Type B pancreatic cell (in vitro differentiated cells): ENCODE measurements around the gene GADD45GIP1. TPM values are rescaled to one million over a fixed set of nuclear protein-coding genes. Genes with fewer than 3 reads are reported as not detected.
"Not testable (repeated sequence)": the region's sequence is repeated elsewhere in the genome, so short reads cannot be mapped to it uniquely, and the experiment has no call there.

ENCODE experiments used
- DNase-seq: peaks from one replicate; pipeline ENCODE4 v3.0.0; 2021; ENCODE audit warnings: mixed read lengths; ENCODE audit not compliant: unreplicated experiment; ENCODE audit errors: extremely low spot score
- H3K27ac Mint-ChIP-seq: 2 replicates; pipeline ENCODE4 v1.8.0; 2021; ENCODE audit warnings: mild to moderate bottlenecking, mixed read lengths
- H3K27me3 Mint-ChIP-seq: 2 replicates; pipeline ENCODE4 v1.8.0; 2021; ENCODE audit warnings: mixed read lengths
- H3K36me3 Mint-ChIP-seq: 2 replicates; pipeline ENCODE4 v1.8.0; 2021; ENCODE audit warnings: mixed read lengths
- H3K4me1 Mint-ChIP-seq: one replicate; pipeline ENCODE4 v1.8.0; 2021; ENCODE audit warnings: mixed read lengths; ENCODE audit not compliant: unreplicated experiment
- H3K4me3 Mint-ChIP-seq: 2 replicates; pipeline ENCODE4 v1.8.0; 2021; ENCODE audit warnings: mild to moderate bottlenecking, mixed read lengths
- H3K9me3 Mint-ChIP-seq: 2 replicates; pipeline ENCODE4 v1.8.0; 2021; ENCODE audit warnings: mixed read lengths
- total RNA-seq: library from RNA; stranded (reverse); gene quantifications from 2 replicates; pipeline ENCODE4 v1.2.1, GENCODE V29; 2021; ENCODE audit warnings: low replicate concordance
- TF ChIP-seq, protein P1 (sequence below): fragments of 200-600 bp; sonication (generic); conservative IDR thresholded peaks from 2 replicates; pipeline ENCODE4 v1.5.0; 2021; ENCODE audit warnings: antibody characterized with exemption, mild to moderate bottlenecking

GADD45GIP1 gene
- total RNA-seq, 1 donor from 2014 or later: 23.1 TPM

DNA sequence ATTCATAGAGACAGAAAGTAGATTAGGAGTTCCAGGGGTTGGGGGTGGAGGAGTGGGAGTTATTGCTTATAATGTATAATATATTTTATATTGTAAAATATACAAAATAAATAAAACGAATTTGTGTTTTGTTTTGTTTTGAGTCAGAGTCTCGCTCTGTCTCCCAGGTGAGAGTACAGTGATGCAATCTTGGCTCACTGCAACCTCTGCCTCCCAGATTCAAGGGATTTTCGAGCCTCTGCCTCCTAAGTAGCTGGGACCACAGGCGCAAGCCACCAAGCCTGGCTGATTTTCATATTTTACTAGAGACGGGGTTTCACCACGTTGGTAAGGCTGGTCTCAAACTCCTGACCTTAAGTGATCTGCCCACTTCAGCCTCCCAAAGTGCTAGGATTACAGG, 2.5 kb upstream of the GADD45GIP1 start:
- Mint-ChIP-seq H3K27me3 (peaks cover 2% of the 10 kb centered on the region), H3K4me1 (peaks cover 16% of the 10 kb centered on the region), H3K36me3 (peaks cover 4% of the 10 kb centered on the region), H3K9me3 (no peaks in the 10 kb centered on the region), H3K4me3 (no peak overlapping the region), H3K27ac (no peak overlapping the region)
- TF ChIP-seq, protein P1, sequence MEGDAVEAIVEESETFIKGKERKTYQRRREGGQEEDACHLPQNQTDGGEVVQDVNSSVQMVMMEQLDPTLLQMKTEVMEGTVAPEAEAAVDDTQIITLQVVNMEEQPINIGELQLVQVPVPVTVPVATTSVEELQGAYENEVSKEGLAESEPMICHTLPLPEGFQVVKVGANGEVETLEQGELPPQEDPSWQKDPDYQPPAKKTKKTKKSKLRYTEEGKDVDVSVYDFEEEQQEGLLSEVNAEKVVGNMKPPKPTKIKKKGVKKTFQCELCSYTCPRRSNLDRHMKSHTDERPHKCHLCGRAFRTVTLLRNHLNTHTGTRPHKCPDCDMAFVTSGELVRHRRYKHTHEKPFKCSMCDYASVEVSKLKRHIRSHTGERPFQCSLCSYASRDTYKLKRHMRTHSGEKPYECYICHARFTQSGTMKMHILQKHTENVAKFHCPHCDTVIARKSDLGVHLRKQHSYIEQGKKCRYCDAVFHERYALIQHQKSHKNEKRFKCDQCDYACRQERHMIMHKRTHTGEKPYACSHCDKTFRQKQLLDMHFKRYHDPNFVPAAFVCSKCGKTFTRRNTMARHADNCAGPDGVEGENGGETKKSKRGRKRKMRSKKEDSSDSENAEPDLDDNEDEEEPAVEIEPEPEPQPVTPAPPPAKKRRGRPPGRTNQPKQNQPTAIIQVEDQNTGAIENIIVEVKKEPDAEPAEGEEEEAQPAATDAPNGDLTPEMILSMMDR: no peak
- DNase-seq: no peak

DNA sequence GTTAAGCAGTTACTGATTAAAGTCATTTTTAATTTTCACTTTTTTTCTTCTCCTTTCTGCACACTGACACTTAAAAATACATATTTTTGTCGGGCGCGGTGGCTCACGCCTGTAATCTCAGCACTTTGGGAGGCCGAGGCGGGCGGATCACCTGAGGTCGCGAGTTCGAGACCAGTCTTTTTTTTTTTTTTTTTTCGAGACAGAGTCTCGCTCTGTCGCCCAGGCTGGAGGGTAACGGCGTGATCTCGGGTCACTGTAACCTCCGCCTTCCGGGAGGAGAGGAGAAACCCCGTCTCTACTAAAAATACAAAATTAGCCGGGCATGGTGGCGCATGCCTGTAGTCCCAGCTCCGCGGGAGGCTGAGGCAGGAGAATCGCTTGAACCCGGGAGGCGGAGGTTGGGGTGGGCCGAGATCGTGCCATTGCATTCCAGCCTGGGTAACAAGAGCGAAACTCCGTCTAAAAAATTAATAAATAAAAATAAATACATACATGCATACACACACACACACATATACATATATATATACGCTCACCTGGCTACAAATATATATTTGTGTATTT, 448 bp upstream of the GADD45GIP1 start:
- H3K36me3 Mint-ChIP-seq, H3K27me3 Mint-ChIP-seq, H3K9me3 Mint-ChIP-seq, DNase-seq: not testable (repeated sequence)
- peaks cover 19% of the 10 kb centered on the region for H3K4me1 Mint-ChIP-seq
- H3K4me3 Mint-ChIP-seq: peak overlapping the region; percentile 87
- H3K27ac Mint-ChIP-seq: peak overlapping the region; percentile 83

DNA sequence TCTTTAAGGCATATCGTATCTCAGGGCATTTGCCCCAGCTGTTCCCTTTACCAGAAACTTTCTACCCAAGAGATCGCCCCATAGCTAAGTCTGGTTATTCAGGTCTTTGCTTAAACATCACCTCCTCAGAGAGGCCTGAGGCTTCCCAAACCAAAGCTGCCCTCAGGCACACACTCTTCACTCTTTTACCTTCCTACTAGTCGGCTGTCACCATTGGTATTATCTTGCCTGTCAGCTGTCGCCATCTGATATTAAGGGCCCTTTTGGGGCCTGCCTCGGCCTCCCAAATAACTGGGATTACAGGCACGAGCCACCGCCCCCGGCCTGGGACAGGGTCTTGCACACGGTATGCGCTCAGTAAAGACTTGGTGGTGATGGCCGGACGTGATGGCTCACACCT, 1.0 kb downstream of the GADD45GIP1 start:
- Mint-ChIP-seq H3K36me3 (peaks cover 8% of the 10 kb centered on the region), H3K27ac (peak overlapping the region; percentile 66), H3K4me3 (peak overlapping the region; percentile 88), H3K9me3 (no peaks in the 10 kb centered on the region), H3K4me1 (peaks cover 19% of the 10 kb centered on the region), H3K27me3 (peaks cover 2% of the 10 kb centered on the region)
- TF ChIP-seq, protein P1: no peak
- DNase-seq: no peak

DNA sequence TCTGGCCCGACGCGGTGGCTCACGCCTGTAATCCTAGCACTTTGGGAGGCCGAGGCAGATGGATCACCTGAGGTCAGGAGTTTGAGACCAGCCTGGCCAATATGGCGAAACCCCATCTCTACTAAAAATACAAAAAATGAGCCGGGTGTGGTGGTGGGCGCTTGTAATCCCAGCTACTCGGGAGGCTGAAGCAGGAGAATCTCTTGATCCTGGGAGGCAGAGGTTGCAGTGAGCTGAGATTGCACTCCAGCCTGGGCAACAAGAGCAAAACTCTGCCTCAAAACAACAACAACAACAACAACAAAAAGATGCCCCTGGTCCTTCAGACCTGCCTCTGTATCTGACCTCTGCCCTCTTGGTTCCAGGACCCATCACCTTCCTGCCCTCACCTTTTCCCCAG, 1.4 kb downstream of the GADD45GIP1 start:
- H3K9me3 Mint-ChIP-seq, H3K27me3 Mint-ChIP-seq, H3K36me3 Mint-ChIP-seq, DNase-seq: not testable (repeated sequence)
- peak overlapping the region; percentile 88 for H3K4me3 Mint-ChIP-seq
- peaks cover 19% of the 10 kb centered on the region for H3K4me1 Mint-ChIP-seq
- peak overlapping the region; percentile 66 for H3K27ac Mint-ChIP-seq

DNA sequence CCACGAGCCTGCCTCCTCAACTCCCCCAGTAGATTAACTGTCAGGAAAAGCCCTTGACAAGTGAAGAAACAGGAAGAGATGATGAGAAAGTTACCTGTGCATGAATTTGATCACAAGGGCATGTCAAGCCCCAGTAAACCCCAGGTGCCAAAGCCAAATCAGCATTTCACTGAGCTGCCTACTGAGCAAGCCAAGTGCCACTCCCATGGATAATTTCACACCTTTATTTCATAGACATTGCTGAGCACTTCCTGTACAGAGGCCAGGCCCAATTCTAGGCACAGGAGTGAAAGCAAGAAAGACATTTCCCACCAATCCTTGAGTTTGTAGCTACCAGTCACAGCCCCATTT, 2.4 kb downstream of the GADD45GIP1 start:
- H3K4me3 Mint-ChIP-seq: peak overlapping the region; percentile 88
- peaks cover 13% of the 10 kb centered on the region for H3K36me3 Mint-ChIP-seq
- DNase-seq: no peak
- H3K27me3 Mint-ChIP-seq: no peaks in the 10 kb centered on the region
- H3K27ac Mint-ChIP-seq: peak overlapping the region; percentile 77
- H3K4me1 Mint-ChIP-seq: peaks cover 19% of the 10 kb centered on the region
- H3K9me3 Mint-ChIP-seq: no peaks in the 10 kb centered on the region
- TF ChIP-seq, protein P1: no peak

DNA sequence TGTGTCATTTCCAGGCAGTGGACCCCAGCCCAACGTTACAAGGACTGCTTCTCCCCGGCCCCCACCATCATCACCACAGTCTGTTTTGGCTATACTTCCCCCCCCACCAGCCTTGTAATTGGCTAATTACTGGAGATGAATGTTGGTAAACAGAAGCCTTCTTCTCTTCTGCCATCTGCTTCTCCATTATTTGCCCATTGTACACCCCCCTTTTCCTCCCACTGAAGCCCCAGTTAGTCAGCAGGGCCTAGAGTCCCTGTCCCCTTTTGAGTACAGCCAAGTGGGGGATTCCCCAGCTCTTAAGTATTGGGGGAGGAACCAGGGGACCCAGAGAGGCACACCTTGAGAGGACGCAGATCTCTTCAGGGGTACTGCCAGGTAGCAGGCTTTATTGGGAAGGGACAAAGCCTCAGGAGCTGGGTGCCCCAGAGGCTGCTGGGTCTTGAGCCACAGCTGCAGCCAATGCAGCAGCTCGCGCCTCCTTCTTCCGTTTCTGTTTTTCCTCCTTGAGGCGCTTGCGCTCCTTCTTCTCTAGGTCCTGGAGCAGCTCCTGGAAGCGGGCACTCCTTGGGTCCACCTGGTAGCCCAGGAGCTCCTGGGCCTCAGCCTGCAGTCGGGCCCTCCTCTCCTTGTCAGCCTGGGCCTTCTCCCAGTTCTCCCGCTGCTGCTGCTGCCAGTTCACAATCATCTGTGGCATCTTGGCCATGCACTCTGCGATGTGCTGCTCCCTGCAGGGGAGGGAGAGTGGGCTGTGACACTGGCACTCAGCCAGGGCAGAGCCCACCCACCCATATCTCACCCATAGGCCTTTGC, 3.0 kb downstream of the GADD45GIP1 start:
- Mint-ChIP-seq H3K9me3 (no peaks in the 10 kb centered on the region), H3K4me3 (peak overlapping the region; percentile 88), H3K27ac (peak overlapping the region; percentile 77), H3K4me1 (peaks cover 19% of the 10 kb centered on the region), H3K27me3 (no peaks in the 10 kb centered on the region), H3K36me3 (peaks cover 13% of the 10 kb centered on the region)
- DNase-seq: no peak
- TF ChIP-seq, protein P1: no peak
